HG03342 (cell line): Measurements from ENCODE around the gene PIGV.
A peak's percentile ranks its signal among the peaks of the same experiment; 100 is the strongest.
"Not testable (repeated sequence)": the region's sequence is repeated elsewhere in the genome, so short reads cannot be mapped to it uniquely, and the experiment has no call there.

Experiments used
- ATAC-seq: cut with Tn5 transposase; IDR thresholded peaks from one replicate; pipeline ENCODE4 v1.9.1; 2021; ENCODE audit warnings: mild to moderate bottlenecking, moderate library complexity; ENCODE audit not compliant: unreplicated experiment

Gene PIGV

DNA sequence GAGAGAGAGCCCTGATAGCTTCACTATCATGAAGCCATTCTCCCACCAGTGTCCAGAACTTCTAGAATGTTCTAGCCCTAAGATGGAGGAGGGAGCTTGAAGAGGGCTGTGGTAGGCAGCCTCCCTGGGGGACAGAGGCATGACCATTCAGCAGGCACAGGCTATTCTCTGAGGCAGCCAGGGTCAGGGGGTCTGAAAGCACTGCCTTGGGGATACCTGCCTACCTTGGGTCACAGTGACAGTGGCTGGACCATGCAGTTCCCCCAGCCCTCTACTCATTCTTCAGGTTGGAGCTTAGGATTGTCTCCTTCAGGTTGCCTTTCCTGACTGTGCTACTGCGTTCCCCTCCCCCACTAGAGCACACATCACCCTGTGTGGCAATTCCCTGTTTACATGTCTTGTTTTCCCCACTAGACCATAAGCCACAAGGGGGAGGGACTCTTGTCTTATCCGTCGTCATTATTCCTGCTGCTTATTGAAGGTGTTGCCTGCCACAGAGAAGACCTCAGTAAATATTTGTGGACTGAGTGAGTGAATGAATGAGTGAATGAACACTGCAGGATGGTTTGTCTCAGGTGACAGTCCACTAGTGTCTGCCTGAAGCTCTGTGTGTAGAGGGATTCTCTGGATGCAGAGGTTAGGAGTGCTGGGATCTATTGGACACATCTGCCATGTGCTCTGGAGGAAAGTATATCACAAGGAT, 43.9 kb downstream of the PIGV start:
- ATAC-seq, result no peak

DNA sequence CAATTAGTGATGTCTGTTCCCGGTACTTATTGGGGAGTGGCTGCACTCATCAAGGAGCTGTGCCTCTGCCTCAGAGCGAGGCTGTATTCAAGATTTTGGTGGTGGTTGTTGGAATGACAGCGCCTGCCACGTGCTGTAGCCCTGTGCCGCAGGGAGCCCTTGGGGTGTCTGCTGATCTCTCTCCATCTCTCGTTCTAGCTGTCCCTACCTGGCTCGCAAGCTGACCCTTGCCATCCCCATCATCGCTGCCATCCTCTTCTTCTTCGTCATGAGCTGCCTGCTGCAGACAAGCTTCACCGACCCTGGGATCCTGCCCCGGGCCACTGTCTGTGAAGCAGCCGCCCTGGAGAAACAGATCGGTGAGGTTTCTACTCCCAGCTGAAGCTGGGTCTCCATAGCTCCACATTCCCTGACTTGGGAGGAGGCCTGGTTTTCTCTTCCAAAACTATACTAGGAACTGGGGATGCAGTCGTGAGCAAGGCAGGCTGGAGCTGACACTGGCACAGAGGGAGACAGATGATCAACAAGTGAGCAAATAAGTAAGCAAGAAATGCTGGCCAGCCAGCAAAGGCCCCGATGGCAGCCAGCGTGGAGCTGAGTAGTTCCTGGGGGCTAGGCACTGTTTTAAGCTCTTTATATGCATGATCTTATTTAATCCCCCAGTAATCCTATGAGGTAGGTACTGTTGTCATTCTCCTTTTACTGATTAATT, 44.7 kb downstream of the PIGV start:
- no peak for ATAC-seq

DNA sequence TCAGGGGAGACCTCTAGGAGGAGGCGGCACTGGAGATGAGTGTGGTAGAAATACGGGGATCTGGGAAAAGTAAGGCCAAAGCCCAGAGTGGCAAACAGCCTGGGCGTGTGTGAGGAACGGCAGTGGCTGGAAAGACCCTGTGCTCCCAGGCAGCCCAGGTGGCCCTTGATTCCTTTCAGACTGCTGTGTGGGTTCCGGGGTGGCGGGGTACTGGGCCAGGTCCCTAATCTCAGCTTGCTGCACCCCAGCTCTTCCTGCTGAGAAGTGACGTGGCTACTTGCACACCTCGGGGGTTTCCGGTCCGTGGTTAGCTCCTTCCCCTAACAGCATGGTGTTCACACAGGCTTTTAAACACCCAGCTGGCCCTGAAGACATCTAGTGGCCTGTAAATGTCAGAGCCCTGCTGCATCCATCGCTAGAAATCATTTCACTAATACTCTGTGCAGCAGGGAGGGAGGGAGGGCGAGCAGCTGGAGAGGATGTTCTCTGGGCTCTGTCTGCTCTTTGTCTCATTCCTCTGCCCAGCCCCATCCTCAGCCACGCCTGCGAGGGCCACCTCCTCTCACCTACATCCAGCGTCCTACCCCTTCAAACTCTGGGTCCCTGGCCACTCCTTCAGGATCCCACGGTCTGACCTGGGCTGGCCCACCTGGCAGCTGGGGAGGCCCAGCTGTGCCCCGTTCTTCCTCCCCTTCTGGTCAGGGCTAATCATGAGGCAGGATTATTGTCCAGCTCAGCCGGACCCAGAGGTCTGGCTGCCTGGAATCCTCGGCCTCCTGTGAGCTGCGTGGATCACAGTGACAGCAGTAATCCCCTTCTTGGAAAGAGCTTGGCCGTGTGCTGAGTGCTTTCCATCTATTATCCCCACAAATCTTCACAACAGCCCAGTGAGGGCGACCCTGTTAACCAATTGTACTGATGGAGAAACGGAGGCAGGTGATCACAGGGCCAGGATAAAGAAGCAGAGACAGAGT, 46.0 kb downstream of the PIGV start:
- ATAC-seq, result peak; percentile 85

DNA sequence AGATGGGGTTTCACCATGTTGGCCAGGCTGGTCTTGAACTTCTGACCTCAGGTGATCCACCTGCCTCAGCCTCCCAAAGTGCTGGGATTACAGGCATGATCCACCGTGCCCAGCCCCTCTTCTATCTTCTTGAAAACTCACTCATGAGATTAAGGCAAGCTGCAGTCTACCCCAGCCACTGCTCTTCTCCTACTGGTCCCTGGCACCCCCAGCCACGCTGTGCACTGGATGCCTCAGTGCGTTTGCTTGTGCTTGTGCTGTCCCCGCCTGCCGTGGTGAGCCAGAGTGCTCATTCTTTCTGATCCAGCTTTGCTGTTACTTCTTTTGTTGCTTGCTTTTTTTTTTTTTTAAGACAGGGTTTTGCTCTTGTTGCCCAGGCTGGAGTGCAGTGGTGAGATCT, 49.9 kb downstream of the PIGV start:
- ATAC-seq, result not testable (repeated sequence)

DNA sequence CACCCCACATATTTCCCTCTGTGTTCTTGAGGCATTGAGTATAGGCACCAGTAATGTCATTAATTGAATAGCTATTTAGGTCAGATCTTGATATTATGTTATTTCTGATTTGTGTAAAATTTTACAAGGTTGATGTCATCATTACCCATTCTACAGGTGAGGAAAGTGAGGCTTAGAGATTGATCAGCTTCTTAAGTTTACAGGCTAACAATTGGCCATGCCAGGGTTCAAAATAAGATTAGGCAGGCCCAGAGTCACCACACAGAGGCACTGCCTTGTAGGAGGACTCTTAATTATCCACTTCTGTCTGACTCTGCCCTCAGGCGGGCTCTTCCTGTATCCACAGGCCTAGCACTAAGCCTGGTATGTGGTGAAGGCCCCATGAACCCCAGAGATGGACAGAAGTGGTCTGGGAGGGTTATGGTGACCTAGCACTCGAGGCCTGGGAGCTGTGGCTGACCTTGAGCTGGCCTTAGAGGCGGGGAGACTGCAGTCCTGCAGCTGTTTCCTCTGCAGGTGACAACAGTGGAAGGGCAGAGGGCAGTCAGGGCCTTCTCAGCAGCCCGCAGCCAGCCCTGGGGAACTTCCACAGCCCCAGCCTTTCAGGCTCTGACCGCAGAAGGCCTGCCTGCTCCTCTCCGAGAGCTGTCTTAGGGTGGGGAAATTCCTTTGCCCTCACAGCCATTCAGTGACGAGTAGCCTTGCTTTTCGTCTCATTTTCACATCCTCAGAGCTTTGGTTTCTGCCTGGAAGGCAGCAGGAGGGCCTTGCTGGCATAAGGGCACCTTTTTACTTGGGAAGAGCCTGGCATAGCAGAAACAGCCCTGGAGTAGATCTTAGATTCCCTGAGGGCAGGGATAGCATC, 51.0 kb downstream of the PIGV start:
- peak; percentile 79 for ATAC-seq

DNA sequence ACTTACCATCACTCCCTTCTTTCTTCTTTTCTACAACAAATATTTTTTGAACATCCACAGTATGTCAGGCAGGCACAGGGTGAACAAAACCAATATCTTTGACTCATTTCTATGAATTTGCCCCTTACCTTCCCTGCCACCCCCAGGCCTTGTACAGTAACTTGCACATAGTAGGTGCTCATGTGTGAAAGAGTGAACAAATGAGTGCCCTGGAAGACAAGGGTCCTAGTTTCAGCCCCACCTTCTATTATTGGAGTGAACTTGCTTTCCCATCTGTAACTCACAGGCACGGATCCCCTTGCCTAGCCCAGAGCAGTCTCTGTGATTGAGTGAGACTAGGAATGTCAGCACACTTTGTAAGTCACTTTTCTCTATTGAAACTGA, 51.6 kb downstream of the PIGV start:
- peak; percentile 17 for ATAC-seq

DNA sequence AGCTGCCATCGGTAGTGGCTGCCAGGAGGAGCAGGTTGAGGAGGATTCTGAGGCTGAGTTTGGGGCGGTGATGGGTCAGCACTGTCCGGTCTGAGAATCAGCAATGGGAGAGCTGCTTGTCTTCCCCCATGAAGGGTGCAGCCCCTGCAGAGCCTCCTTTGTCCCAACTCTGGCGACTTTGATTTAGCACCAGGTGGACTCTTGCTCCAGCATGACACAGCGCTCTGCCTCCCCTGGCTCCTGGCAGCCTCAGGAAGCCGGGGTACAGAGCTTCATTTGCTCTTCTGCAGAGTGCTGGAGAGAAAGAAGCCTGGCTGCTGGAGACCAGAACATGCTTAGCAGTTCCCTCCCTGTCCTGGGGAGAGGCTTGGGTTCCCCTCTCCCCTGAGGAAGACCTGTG, 52.0 kb downstream of the PIGV start:
- ATAC-seq, result no peak

DNA sequence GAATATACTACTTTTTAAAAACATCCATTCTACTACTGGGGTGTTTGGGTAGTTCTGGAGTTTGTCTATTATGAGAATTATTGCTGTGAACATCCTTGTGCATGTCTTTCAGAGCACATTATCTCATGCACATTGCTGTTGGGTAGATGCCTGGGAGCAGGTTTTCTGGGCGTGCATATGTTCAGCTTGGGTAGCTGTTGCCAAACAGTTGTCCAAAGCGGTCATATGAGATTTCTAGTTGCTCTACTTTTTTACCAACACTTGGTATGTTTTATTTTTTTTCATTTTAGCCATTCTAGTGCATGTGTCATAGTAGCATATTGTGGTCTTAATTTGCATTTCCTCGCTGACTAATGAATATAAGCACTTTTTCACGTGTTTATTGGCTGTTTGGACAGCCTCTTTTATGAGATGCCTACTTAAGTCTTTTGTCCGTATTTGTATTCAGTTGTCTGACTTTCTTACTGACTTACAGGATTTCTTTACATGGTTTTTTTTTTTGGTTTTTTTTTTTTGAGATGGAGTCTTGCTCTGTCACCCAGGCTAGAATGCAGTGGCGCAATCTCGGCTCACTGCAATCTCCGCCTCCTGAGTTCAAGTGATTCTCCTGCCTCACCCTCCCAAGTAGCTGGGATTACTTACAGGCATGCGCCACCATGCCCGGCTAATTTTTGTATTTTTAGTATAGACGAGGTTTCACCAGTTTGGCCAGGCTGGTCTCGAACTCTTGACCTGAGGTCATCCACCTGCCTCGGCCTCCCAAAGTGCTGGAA, 56.9 kb downstream of the PIGV start:
- no peak for ATAC-seq

DNA sequence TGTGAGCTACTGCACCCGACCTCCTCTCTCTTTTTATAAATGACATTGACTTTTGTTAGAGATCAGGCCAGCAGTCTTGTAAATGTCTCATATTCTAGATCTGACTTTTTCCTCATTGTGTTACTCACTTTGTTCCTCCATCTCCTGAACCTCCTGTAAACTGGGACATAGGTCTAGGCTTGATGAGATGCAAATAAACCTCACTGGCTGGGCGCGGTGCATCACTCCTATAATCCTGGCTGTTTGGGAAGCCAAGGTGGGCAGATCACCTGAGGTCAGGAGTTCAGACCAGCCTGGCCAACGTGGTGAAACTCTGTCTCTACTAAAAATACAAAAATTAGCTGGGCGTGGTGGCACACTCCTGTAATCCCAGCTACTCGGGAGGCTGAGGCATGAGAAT, 60.1 kb downstream of the PIGV start:
- ATAC-seq, result not testable (repeated sequence)
